ENCODE results near the gene SPAG6. TPM values are rescaled to one million over a fixed set of nuclear protein-coding genes. Genes with fewer than 3 reads are reported as not detected.

SPAG6 gene
- total and polyA plus RNA-seq, 4 donors: 0.23 TPM; not detected in 3

DNA sequence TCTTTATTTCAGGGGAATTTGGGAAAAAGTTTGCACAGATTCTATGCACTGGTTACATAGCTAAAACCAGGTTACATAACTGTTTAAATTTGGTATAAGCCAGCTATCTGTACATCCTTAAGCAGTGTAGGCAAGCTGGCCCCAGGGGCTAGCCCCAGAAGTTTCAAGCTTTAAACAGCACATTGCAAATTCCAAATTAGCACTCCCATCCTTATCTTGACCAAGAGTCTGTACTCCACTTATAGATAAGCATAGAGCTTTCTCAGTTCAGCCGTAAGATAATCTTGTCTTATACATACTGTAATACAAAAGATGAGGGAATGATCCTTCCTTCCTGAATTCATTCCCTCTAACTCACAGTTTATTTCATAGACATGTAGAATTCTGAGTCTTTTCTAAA lies 109.3 kb downstream of the SPAG6 start (continued):
- no peak for TF ChIP-seq YY1 (IDR thresholded peaks at IDR 0.05)
- TF ChIP-seq, protein P1, sequence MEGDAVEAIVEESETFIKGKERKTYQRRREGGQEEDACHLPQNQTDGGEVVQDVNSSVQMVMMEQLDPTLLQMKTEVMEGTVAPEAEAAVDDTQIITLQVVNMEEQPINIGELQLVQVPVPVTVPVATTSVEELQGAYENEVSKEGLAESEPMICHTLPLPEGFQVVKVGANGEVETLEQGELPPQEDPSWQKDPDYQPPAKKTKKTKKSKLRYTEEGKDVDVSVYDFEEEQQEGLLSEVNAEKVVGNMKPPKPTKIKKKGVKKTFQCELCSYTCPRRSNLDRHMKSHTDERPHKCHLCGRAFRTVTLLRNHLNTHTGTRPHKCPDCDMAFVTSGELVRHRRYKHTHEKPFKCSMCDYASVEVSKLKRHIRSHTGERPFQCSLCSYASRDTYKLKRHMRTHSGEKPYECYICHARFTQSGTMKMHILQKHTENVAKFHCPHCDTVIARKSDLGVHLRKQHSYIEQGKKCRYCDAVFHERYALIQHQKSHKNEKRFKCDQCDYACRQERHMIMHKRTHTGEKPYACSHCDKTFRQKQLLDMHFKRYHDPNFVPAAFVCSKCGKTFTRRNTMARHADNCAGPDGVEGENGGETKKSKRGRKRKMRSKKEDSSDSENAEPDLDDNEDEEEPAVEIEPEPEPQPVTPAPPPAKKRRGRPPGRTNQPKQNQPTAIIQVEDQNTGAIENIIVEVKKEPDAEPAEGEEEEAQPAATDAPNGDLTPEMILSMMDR (IDR thresholded peaks at IDR 0.05; ENCODE audit: low read depth, low read length, missing input control): no peak
- no peak for TF ChIP-seq NR2F2 (IDR thresholded peaks at IDR 0.05)
- TF ChIP-seq GABPA (IDR thresholded peaks at IDR 0.05 in 1 of 2, conservative IDR thresholded peaks at IDR 0.05 in 1 of 2): no peak
- TF ChIP-seq RXRA (IDR thresholded peaks at IDR 0.05): no peak
- no peak for TF ChIP-seq JUND (IDR thresholded peaks at IDR 0.05)
- no peak for TF ChIP-seq FOXA1 (IDR thresholded peaks at IDR 0.05)
- TF ChIP-seq RAD21 (IDR thresholded peaks at IDR 0.05): no peak
- TF ChIP-seq TAF1 (conservative IDR thresholded peaks at IDR 0.05): no peak

DNA sequence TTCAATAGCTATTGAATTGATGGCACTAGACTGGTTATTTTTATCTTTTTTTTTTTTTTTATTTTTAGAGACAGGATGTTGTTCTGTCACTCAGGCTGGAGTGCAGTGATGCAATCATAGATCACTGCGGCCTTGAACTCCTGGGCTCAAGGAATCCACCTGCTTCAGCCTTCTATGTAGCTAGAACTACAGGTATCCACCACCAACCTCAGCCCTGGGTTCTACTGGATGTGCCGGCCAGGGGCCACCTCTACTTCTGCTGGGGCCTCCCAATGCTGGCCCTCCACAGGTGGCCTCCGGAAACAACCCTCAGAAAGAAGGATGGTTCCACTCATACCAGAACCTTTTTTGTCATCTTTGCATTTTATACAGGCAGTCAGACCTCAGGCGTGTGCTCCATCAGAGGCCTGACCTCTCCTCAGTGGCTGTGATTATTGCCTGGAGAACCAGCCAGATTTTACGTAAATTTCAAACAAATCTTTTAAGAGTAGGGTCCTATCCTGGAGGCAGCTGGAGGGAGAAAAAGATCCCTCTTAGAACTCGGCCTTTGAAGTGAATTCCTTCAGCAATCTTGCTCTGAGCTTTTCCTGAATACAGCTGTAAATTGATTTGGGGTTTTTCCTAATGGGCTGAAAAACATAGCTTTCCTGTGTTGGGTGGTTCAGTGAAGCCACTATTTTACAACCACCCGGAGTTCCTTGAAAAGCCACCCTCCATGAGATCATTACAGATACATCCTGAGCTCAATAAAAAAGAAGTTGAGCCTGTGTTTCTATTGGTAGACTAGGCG lies 110.0 kb downstream of the SPAG6 start:
- TF ChIP-seq HNF4G (IDR thresholded peaks at IDR 0.05) (no peak), EGR1 (IDR thresholded peaks at IDR 0.05; ENCODE audit: low read depth in 2 of 2) (no peak), TAF1 (conservative IDR thresholded peaks at IDR 0.05) (no peak)
- TF ChIP-seq, protein P2, sequence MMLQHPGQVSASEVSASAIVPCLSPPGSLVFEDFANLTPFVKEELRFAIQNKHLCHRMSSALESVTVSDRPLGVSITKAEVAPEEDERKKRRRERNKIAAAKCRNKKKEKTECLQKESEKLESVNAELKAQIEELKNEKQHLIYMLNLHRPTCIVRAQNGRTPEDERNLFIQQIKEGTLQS (IDR thresholded peaks at IDR 0.05): no peak
- 87% methylated on average over 8 of the region's 8 CpGs for whole genome bisulfite sequencing
- no peaks in the 10 kb centered on the region for H3K36me3 ChIP-seq (ENCODE audit: control insufficient read depth in 4 of 4, insufficient read depth in 3 of 4, low read depth in 1 of 4, low read length in 3 of 4)
- no peaks in the 10 kb centered on the region for H3K9me3 ChIP-seq (ENCODE audit: control insufficient read depth in 4 of 4, low read length in 3 of 4)
- H3K4me1 ChIP-seq (ENCODE audit: control insufficient read depth in 4 of 4, insufficient read depth in 4 of 4, low read length in 3 of 4): no peaks in the 10 kb centered on the region
- H3K9ac ChIP-seq (ENCODE audit: low read depth in 1 of 2, low read length in 2 of 2): no peak overlapping the region
- DNase-seq (ENCODE audit: low spot score): no peak
- H3K27ac ChIP-seq (ENCODE audit: low read depth in 1 of 2, low read length in 2 of 2): no peak overlapping the region
- H3K4me3 ChIP-seq (ENCODE audit: low read depth in 1 of 3, low read length in 3 of 3): no peak overlapping the region
- H3K27me3 ChIP-seq (ENCODE audit: control insufficient read depth in 4 of 4, insufficient read depth in 4 of 4, low read length in 3 of 4): no peaks in the 10 kb centered on the region

DNA sequence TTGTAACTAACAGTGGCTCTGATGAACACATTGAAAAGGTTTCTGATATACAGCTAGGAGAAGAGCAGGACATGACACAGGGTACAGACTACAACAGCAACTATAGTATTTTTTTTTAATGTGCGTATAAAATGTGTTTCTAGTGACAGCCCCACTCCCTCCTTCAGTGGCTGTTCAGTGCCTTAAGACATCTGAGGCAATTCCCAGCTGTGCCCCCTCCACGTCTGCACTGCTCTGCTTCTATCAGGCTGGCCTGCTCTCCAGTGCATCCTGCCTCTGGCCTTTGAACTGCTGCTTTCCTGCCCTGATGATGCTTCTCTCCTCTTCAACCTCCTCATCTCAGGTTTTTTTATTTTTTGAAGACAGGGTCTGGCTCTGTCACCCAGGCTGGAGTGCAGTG lies 111.2 kb downstream of the SPAG6 start:
- Histone ChIP-seq H3K4me3 (ENCODE audit: low read depth in 1 of 3, low read length in 3 of 3) (no peak overlapping the region), H3K9me3 (ENCODE audit: control insufficient read depth in 4 of 4, low read length in 3 of 4) (no peaks in the 10 kb centered on the region), H3K36me3 (ENCODE audit: control insufficient read depth in 4 of 4, insufficient read depth in 3 of 4, low read depth in 1 of 4, low read length in 3 of 4) (no peaks in the 10 kb centered on the region), H3K9ac (ENCODE audit: low read depth in 1 of 2, low read length in 2 of 2) (no peak overlapping the region), H3K27ac (ENCODE audit: low read depth in 1 of 2, low read length in 2 of 2) (no peak overlapping the region), H3K27me3 (ENCODE audit: control insufficient read depth in 4 of 4, insufficient read depth in 4 of 4, low read length in 3 of 4) (peaks cover 0 to 5% (median 2%) of the 10 kb centered on the region in 4 donors), H3K4me1 (ENCODE audit: control insufficient read depth in 4 of 4, insufficient read depth in 4 of 4, low read length in 3 of 4) (no peaks in the 10 kb centered on the region)
- DNase-seq (ENCODE audit: low spot score): no peak
- TF ChIP-seq SP1 (IDR thresholded peaks at IDR 0.05) (no peak), FOXA2 (IDR thresholded peaks at IDR 0.05) (no peak), YY1 (IDR thresholded peaks at IDR 0.05) (no peak), EGR1 (IDR thresholded peaks at IDR 0.05; ENCODE audit: low read depth in 2 of 2) (no peak), NR2F2 (IDR thresholded peaks at IDR 0.05) (no peak), HNF4G (IDR thresholded peaks at IDR 0.05) (no peak), RXRA (IDR thresholded peaks at IDR 0.05) (no peak)
- TF ChIP-seq, protein P3, sequence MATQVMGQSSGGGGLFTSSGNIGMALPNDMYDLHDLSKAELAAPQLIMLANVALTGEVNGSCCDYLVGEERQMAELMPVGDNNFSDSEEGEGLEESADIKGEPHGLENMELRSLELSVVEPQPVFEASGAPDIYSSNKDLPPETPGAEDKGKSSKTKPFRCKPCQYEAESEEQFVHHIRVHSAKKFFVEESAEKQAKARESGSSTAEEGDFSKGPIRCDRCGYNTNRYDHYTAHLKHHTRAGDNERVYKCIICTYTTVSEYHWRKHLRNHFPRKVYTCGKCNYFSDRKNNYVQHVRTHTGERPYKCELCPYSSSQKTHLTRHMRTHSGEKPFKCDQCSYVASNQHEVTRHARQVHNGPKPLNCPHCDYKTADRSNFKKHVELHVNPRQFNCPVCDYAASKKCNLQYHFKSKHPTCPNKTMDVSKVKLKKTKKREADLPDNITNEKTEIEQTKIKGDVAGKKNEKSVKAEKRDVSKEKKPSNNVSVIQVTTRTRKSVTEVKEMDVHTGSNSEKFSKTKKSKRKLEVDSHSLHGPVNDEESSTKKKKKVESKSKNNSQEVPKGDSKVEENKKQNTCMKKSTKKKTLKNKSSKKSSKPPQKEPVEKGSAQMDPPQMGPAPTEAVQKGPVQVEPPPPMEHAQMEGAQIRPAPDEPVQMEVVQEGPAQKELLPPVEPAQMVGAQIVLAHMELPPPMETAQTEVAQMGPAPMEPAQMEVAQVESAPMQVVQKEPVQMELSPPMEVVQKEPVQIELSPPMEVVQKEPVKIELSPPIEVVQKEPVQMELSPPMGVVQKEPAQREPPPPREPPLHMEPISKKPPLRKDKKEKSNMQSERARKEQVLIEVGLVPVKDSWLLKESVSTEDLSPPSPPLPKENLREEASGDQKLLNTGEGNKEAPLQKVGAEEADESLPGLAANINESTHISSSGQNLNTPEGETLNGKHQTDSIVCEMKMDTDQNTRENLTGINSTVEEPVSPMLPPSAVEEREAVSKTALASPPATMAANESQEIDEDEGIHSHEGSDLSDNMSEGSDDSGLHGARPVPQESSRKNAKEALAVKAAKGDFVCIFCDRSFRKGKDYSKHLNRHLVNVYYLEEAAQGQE (IDR thresholded peaks at IDR 0.05): no peak
- TF ChIP-seq, protein P4, sequence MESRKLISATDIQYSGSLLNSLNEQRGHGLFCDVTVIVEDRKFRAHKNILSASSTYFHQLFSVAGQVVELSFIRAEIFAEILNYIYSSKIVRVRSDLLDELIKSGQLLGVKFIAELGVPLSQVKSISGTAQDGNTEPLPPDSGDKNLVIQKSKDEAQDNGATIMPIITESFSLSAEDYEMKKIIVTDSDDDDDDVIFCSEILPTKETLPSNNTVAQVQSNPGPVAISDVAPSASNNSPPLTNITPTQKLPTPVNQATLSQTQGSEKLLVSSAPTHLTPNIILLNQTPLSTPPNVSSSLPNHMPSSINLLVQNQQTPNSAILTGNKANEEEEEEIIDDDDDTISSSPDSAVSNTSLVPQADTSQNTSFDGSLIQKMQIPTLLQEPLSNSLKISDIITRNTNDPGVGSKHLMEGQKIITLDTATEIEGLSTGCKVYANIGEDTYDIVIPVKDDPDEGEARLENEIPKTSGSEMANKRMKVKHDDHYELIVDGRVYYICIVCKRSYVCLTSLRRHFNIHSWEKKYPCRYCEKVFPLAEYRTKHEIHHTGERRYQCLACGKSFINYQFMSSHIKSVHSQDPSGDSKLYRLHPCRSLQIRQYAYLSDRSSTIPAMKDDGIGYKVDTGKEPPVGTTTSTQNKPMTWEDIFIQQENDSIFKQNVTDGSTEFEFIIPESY (IDR thresholded peaks at IDR 0.05): no peak
- TF ChIP-seq, protein P1 (IDR thresholded peaks at IDR 0.05; ENCODE audit: low read depth, low read length, missing input control): no peak
- 86% methylated on average over 2 of the region's 2 CpGs for WGBS

All from liver (tissue), 9 donors.